OCI-LY1 (cell line): Measurements from ENCODE around the gene KDM5B.

Experiments
- H2AFZ ChIP-seq: fragments of 200-600 bp; sonication (generic), shearing (Covaris generic); 2 replicates; pipeline ENCODE4 v1.6.0; 2014; ENCODE audit warnings: antibody characterized with exemption, mild to moderate bottlenecking, low read length
- H3F3A ChIP-seq: fragments of 200-600 bp; sonication (generic), shearing (Covaris generic); 2 replicates; pipeline ENCODE4 v1.6.0; 2014; ENCODE audit warnings: mild to moderate bottlenecking, antibody characterized with exemption, low read length, moderate library complexity; ENCODE audit not compliant: insufficient read depth
- H3K27ac ChIP-seq: fragments of 200-600 bp; sonication (generic); 2 replicates; pipeline ENCODE4 v1.5.1; 2014; ENCODE audit warnings: low read length, mixed run types, mild to moderate bottlenecking, low read depth; ENCODE audit not compliant: poor library complexity, severe bottlenecking
- H3K27me3 ChIP-seq: fragments of 200-600 bp; sonication (generic); 2 replicates; pipeline ENCODE4 v1.6.0; 2014; ENCODE audit warnings: antibody characterized with exemption, mild to moderate bottlenecking, low read length, moderate library complexity; ENCODE audit not compliant: insufficient read depth
- H3K36me3 ChIP-seq: fragments of 200-600 bp; sonication (generic); 2 replicates; pipeline ENCODE4 v1.6.1; 2014; ENCODE audit warnings: mild to moderate bottlenecking, antibody characterized with exemption, low read length, moderate library complexity, mixed read lengths; ENCODE audit not compliant: insufficient read depth
- H3K4me1 ChIP-seq: fragments of 200-600 bp; sonication (generic); 2 replicates; pipeline ENCODE4 v1.5.1; 2014; ENCODE audit warnings: mild to moderate bottlenecking, low read length, moderate library complexity; ENCODE audit not compliant: insufficient read depth, severe bottlenecking
- H3K4me2 ChIP-seq: fragments of 200-600 bp; sonication (generic), shearing (Covaris generic); 2 replicates; pipeline ENCODE4 v1.6.1; 2014; ENCODE audit warnings: low read length
- H3K4me3 ChIP-seq: fragments of 200-600 bp; sonication (generic); 2 replicates; pipeline ENCODE4 v1.5.1; 2014; ENCODE audit warnings: low read length, low read depth, mild to moderate bottlenecking, mixed read lengths; ENCODE audit not compliant: poor library complexity, severe bottlenecking
- H3K79me2 ChIP-seq: fragments of 200-600 bp; shearing (Covaris generic); 2 replicates; pipeline ENCODE4 v1.6.1; 2016; ENCODE audit warnings: mixed run types, low read length, mixed read lengths; ENCODE audit not compliant: insufficient read depth
- H3K9ac ChIP-seq: fragments of 200-600 bp; sonication (generic), shearing (Covaris generic); 2 replicates; pipeline ENCODE4 v1.6.1; 2014; ENCODE audit warnings: mild to moderate bottlenecking, low read length, mixed read lengths
- H3K9me2 ChIP-seq: fragments of 200-600 bp; sonication (generic), shearing (Covaris generic); 2 replicates; pipeline ENCODE4 v1.6.1; 2014; ENCODE audit warnings: low read depth, mild to moderate bottlenecking, low read length, mixed read lengths
- H3K9me3 ChIP-seq: fragments of 200-600 bp; shearing (Covaris generic); 2 replicates; pipeline ENCODE4 v1.6.1; 2014; ENCODE audit warnings: low read length, mixed read lengths
- H4K20me1 ChIP-seq: fragments of 200-600 bp; sonication (generic), shearing (Covaris generic); 2 replicates; pipeline ENCODE4 v1.6.0; 2016; ENCODE audit warnings: mild to moderate bottlenecking, low read length; ENCODE audit not compliant: insufficient read depth
- EZH2 ChIP-seq: fragments of 200-600 bp; sonication (generic), shearing (Covaris generic); IDR thresholded peaks from 2 replicates; pipeline ENCODE4 v1.8.0; 2017; ENCODE audit warnings: borderline replicate concordance, mixed run types, mild to moderate bottlenecking, antibody characterized with exemption, low read length, moderate library complexity, mixed read lengths
- TF ChIP-seq, protein P1 (sequence below): fragments of 200-600 bp; sonication (generic), shearing (Covaris generic); IDR thresholded peaks from 2 replicates; pipeline ENCODE4 v1.5.1; 2017; ENCODE audit warnings: mild to moderate bottlenecking, antibody characterized with exemption, low read length, moderate library complexity, mixed read lengths

KDM5B gene

GRCh38 chr1:202788800-202789199 is 19.4 kb downstream of the KDM5B start:
- no peaks in the 10 kb centered on the region for H3K4me1 ChIP-seq
- no peak overlapping the region for H3K9ac ChIP-seq
- H3K79me2 ChIP-seq, result no peaks in the 10 kb centered on the region
- H3K36me3 ChIP-seq, result no peaks in the 10 kb centered on the region
- H3K4me3 ChIP-seq, result no peak overlapping the region
- no peaks in the 10 kb centered on the region for H3K9me3 ChIP-seq
- H3K9me2 ChIP-seq, result no peaks in the 10 kb centered on the region
- H3F3A ChIP-seq, result no peaks in the 10 kb centered on the region
- TF ChIP-seq, protein P1, sequence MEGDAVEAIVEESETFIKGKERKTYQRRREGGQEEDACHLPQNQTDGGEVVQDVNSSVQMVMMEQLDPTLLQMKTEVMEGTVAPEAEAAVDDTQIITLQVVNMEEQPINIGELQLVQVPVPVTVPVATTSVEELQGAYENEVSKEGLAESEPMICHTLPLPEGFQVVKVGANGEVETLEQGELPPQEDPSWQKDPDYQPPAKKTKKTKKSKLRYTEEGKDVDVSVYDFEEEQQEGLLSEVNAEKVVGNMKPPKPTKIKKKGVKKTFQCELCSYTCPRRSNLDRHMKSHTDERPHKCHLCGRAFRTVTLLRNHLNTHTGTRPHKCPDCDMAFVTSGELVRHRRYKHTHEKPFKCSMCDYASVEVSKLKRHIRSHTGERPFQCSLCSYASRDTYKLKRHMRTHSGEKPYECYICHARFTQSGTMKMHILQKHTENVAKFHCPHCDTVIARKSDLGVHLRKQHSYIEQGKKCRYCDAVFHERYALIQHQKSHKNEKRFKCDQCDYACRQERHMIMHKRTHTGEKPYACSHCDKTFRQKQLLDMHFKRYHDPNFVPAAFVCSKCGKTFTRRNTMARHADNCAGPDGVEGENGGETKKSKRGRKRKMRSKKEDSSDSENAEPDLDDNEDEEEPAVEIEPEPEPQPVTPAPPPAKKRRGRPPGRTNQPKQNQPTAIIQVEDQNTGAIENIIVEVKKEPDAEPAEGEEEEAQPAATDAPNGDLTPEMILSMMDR, result no peak
- TF ChIP-seq EZH2, result no peak
- no peaks in the 10 kb centered on the region for H3K27me3 ChIP-seq
- H4K20me1 ChIP-seq, result no peaks in the 10 kb centered on the region
- no peak overlapping the region for H3K27ac ChIP-seq
- H3K4me2 ChIP-seq, result no peak overlapping the region
- H2AFZ ChIP-seq, result no peak overlapping the region

DNA sequence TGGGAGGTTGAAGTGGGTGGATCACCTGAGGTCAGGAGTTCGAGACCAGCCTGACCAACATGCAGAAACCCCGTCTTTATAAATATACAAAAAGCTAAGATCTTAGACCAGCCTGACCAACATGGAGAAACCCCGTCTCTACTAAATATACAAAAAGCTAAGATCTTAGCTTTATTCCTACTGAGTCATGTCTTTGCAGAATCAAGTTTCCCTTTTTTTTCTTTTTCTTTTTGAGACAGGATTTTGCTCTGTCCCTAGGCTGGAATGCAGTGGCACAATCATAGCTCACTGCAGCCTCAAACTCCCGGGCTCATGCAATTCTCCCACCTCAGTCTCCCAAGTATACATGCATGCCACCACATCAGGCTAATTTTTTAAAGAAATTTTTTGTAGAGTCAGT is 21.4 kb downstream of the KDM5B start:
- Histone ChIP-seq H3K36me3 (no peaks in the 10 kb centered on the region), H3K9ac (no peak overlapping the region), H3F3A (no peaks in the 10 kb centered on the region), H3K27me3 (no peaks in the 10 kb centered on the region), H2AFZ (no peak overlapping the region), H3K9me3 (no peaks in the 10 kb centered on the region), H3K4me1 (no peaks in the 10 kb centered on the region), H3K4me2 (no peak overlapping the region), H3K27ac (no peak overlapping the region), H3K9me2 (no peaks in the 10 kb centered on the region), H3K4me3 (no peak overlapping the region), H3K79me2 (no peaks in the 10 kb centered on the region), H4K20me1 (no peaks in the 10 kb centered on the region)
- no peak for TF ChIP-seq EZH2
- TF ChIP-seq, protein P1, result no peak

GRCh38 chr1:202781180-202781579 is 27.0 kb downstream of the KDM5B start:
- no peak for TF ChIP-seq EZH2
- TF ChIP-seq, protein P1, result no peak
- Histone ChIP-seq H3K4me3 (no peak overlapping the region), H3K4me2 (no peak overlapping the region), H4K20me1 (no peaks in the 10 kb centered on the region), H3K27me3 (no peaks in the 10 kb centered on the region), H3K27ac (no peak overlapping the region), H3K4me1 (no peaks in the 10 kb centered on the region), H3K36me3 (no peaks in the 10 kb centered on the region), H3K9ac (no peak overlapping the region), H3F3A (no peaks in the 10 kb centered on the region), H3K9me2 (no peaks in the 10 kb centered on the region), H2AFZ (no peak overlapping the region), H3K79me2 (no peaks in the 10 kb centered on the region), H3K9me3 (no peaks in the 10 kb centered on the region)
